T-cell (primary cell): ENCODE measurements around the gene PLPP4. TPM values are rescaled to one million over a fixed set of nuclear protein-coding genes. Genes with fewer than 3 reads are reported as not detected.

Source experiments
- ATAC-seq, 4 experiments: fragments of 200-7000 bp in 3 of 4; fragments of 150-1000 bp in 1 of 4; cut with Tn5 transposase; replicated peaks in 1 of 4; 1 replicate in 3 of 4; 2 replicates in 1 of 4; pipeline ENCODE4 v1.10.0; 2021; ENCODE audit warnings: moderate library complexity in 3 of 4, mild to moderate bottlenecking in 2 of 4, moderate number of reproducible peaks in 1 of 4
- CTCF ChIA-PET, 2 donors: fragments of 300-600 bp; sonication (Branson Sonifier 250); formaldehyde crosslinking; loops; one replicate each; lab custom pipeline; 2022; ENCODE audit warnings: antibody characterized with exemption in 2 of 2; lab: Charles Lee
- POLR2A ChIA-PET, 2 donors: fragments of 300-600 bp; sonication (Branson Sonifier 250); formaldehyde crosslinking; loops; one replicate each; lab custom pipeline; 2022; ENCODE audit warnings: antibody characterized with exemption in 2 of 2; lab: Charles Lee
- DNase-seq, 35 experiments: peaks; one replicate each; pipeline versions ENCODE4 v3.0.0 to v3.0.0-alpha.2; 2013 to 2023
- H3K27ac ChIP-seq: one replicate; pipeline ENCODE4 v1.5.1; 2013; ENCODE audit warnings: low read length
- H3K27me3 ChIP-seq, 2 experiments: replicated peaks in 1 of 2; 1 replicate in 1 of 2; 2 replicates in 1 of 2; pipeline versions ENCODE4 v1.6.1 to v1.7.0; 2013; ENCODE audit warnings: low read length in 1 of 2, mixed read lengths in 1 of 2; ENCODE audit not compliant: control insufficient read depth in 2 of 2, insufficient read depth in 2 of 2; ENCODE audit errors: extremely low read depth in 1 of 2
- H3K36me3 ChIP-seq, 2 donors: 1 replicate in 1 of 2; 2 replicates in 1 of 2; pipeline versions ENCODE4 v1.6.1 to v1.7.0; 2013; ENCODE audit warnings: low read length in 1 of 2; ENCODE audit not compliant: control insufficient read depth in 2 of 2, insufficient read depth in 1 of 2; ENCODE audit errors: extremely low read depth in 1 of 2
- H3K4me1 ChIP-seq, 2 experiments: 1 replicate in 1 of 2; 2 replicates in 1 of 2; pipeline versions ENCODE4 v1.6.1 to v1.7.0; 2013; ENCODE audit warnings: low read length in 2 of 2, mixed read lengths in 1 of 2; ENCODE audit not compliant: insufficient read depth in 2 of 2, control insufficient read depth in 1 of 2; ENCODE audit errors: extremely low read depth in 1 of 2
- H3K4me3 ChIP-seq, 2 donors: 1 replicate in 1 of 2; 2 replicates in 1 of 2; pipeline versions ENCODE4 v1.5.1 to v1.7.0; 2013; ENCODE audit warnings: mild to moderate bottlenecking in 2 of 2, low read length in 1 of 2, moderate library complexity in 1 of 2; ENCODE audit not compliant: control insufficient read depth in 1 of 2; ENCODE audit errors: extremely low read depth in 1 of 2
- H3K9me3 ChIP-seq: 2 replicates; pipeline ENCODE4 v1.7.0; 2013
- H3K27ac Mint-ChIP-seq, 2 donors: one replicate each; pipeline ENCODE4 v1.8.0; 2020 to 2021; ENCODE audit warnings: mild to moderate bottlenecking in 2 of 2, mixed read lengths in 2 of 2
- H3K27me3 Mint-ChIP-seq, 2 donors: one replicate each; pipeline ENCODE4 v1.8.0; 2021 to 2022; ENCODE audit warnings: mixed read lengths in 2 of 2
- H3K36me3 Mint-ChIP-seq: one replicate; pipeline ENCODE4 v1.8.0; 2021; ENCODE audit warnings: mixed read lengths
- H3K4me1 Mint-ChIP-seq, 3 donors: one replicate each; pipeline ENCODE4 v1.8.0; 2020 to 2022; ENCODE audit warnings: mixed read lengths in 3 of 3, mild to moderate bottlenecking in 1 of 3
- H3K4me3 Mint-ChIP-seq, 3 donors: one replicate each; pipeline ENCODE4 v1.8.0; 2020 to 2022; ENCODE audit warnings: mild to moderate bottlenecking in 3 of 3, mixed read lengths in 3 of 3, moderate library complexity in 3 of 3
- H3K9me3 Mint-ChIP-seq, 3 donors: one replicate each; pipeline ENCODE4 v1.8.0; 2020 to 2022; ENCODE audit warnings: mixed read lengths in 3 of 3
- WGBS: methylation state at CpG from one replicate; pipeline ENCODE4 v1.1.5; 2013; ENCODE audit warnings: missing lambda C conversion rate; ENCODE audit not compliant: insufficient coverage; 5-methylcytosine and 5-hydroxymethylcytosine counted together
- total RNA-seq, 35 experiments: library from RNA in 6 of 35; stranded (reverse) in 6 of 35; fragments of 120-200 nt in 1 of 35; gene quantifications; one replicate each; pipeline versions ENCODE4 v1.2.1 to v1.2.4 and lab custom pipeline; 2013 to 2026

The PLPP4 gene
- total RNA-seq, 5 donors from 2014 or later (not counting 1 experiment from before 2014, with no cell fraction given), result not detected

GRCh38 chr10:120506674-120507073 lies 49.6 kb downstream of the PLPP4 start:
- Histone ChIP-seq H3K27me3 (peaks cover 0 to 6% of the 10 kb centered on the region in 2 experiments), H3K4me3 (no peak overlapping the region), H3K27ac (no peak overlapping the region), H3K4me1 (no peaks in the 10 kb centered on the region), H3K36me3 (no peaks in the 10 kb centered on the region), H3K9me3 (no peaks in the 10 kb centered on the region)
- CTCF ChIA-PET, result no interaction called here
- ATAC-seq, result no peak
- no peaks in the 10 kb centered on the region for H3K27me3 Mint-ChIP-seq
- no peaks in the 10 kb centered on the region for H3K4me1 Mint-ChIP-seq
- 58% methylated on average over 2 of the region's 3 CpGs for WGBS
- POLR2A ChIA-PET, result no interaction called here
- H3K36me3 Mint-ChIP-seq, result no peaks in the 10 kb centered on the region
- H3K9me3 Mint-ChIP-seq, result peaks cover 0 to 17% (median 0%) of the 10 kb centered on the region in 3 donors
- DNase-seq, result no peak
- H3K27ac Mint-ChIP-seq, result no peak overlapping the region
- no peak overlapping the region for H3K4me3 Mint-ChIP-seq

GRCh38 chr10:120507175-120507574 lies 50.1 kb downstream of the PLPP4 start:
- Mint-ChIP-seq H3K36me3 (no peaks in the 10 kb centered on the region), H3K4me1 (no peaks in the 10 kb centered on the region), H3K9me3 (peaks cover 0 to 17% (median 0%) of the 10 kb centered on the region in 3 donors), H3K4me3 (no peak overlapping the region), H3K27me3 (no peaks in the 10 kb centered on the region), H3K27ac (no peak overlapping the region)
- WGBS, result 69% methylated on average over 1 of the region's 1 CpG
- Histone ChIP-seq H3K36me3 (no peaks in the 10 kb centered on the region), H3K27me3 (peaks cover 0 to 5% of the 10 kb centered on the region in 2 experiments), H3K9me3 (no peaks in the 10 kb centered on the region), H3K27ac (no peak overlapping the region), H3K4me1 (no peaks in the 10 kb centered on the region), H3K4me3 (no peak overlapping the region)
- no peak for ATAC-seq
- ChIA-PET POLR2A (no interaction called here), CTCF (no interaction called here)
- DNase-seq, result no peak

- H3K4me1 Mint-ChIP-seq, result no peaks in the 10 kb centered on the region
Measured at GRCh38 chr10:120507651-120508050, 50.6 kb downstream of the PLPP4 start.

GRCh38 chr10:120508393-120508792 lies 51.4 kb downstream of the PLPP4 start:
- ChIA-PET POLR2A (no interaction called here), CTCF (no interaction called here)
- Histone ChIP-seq H3K36me3 (no peaks in the 10 kb centered on the region), H3K27ac (no peak overlapping the region), H3K4me3 (no peak overlapping the region), H3K4me1 (no peaks in the 10 kb centered on the region), H3K9me3 (no peaks in the 10 kb centered on the region), H3K27me3 (no peaks in the 10 kb centered on the region)
- Mint-ChIP-seq H3K4me3 (no peak overlapping the region), H3K27ac (no peak overlapping the region), H3K9me3 (peaks cover 0 to 12% (median 3%) of the 10 kb centered on the region in 3 donors), H3K27me3 (no peaks in the 10 kb centered on the region), H3K36me3 (no peaks in the 10 kb centered on the region), H3K4me1 (no peaks in the 10 kb centered on the region)
- DNase-seq, result no peak
- ATAC-seq, result no peak
- WGBS, result 50% methylated on average over 4 of the region's 7 CpGs

More at GRCh38 chr10:120507651-120508050, 50.6 kb downstream of the PLPP4 start:
- CTCF ChIA-PET, result no interaction called here
- WGBS, result 77% methylated on average over 2 of the region's 2 CpGs
- DNase-seq, result no peak
- Histone ChIP-seq H3K27me3 (peaks cover 0 to 4% of the 10 kb centered on the region in 2 experiments), H3K4me1 (no peaks in the 10 kb centered on the region), H3K36me3 (no peaks in the 10 kb centered on the region), H3K9me3 (no peaks in the 10 kb centered on the region), H3K27ac (no peak overlapping the region), H3K4me3 (no peak overlapping the region)
- H3K4me3 Mint-ChIP-seq, result no peak overlapping the region
- peaks cover 0 to 17% (median 0%) of the 10 kb centered on the region in 3 donors for H3K9me3 Mint-ChIP-seq
- H3K36me3 Mint-ChIP-seq, result no peaks in the 10 kb centered on the region
- H3K27me3 Mint-ChIP-seq, result no peaks in the 10 kb centered on the region
- ATAC-seq, result no peak
- POLR2A ChIA-PET, result no interaction called here
- H3K27ac Mint-ChIP-seq, result no peak overlapping the region

GRCh38 chr10:120508966-120509365 lies 51.9 kb downstream of the PLPP4 start:
- no peaks in the 10 kb centered on the region for H3K36me3 ChIP-seq
- no peaks in the 10 kb centered on the region for H3K4me1 ChIP-seq
- H3K4me3 ChIP-seq, result no peak overlapping the region
- H3K27me3 Mint-ChIP-seq, result no peaks in the 10 kb centered on the region
- H3K4me3 Mint-ChIP-seq, result no peak overlapping the region
- POLR2A ChIA-PET, result no interaction called here
- H3K27ac Mint-ChIP-seq, result no peak overlapping the region
- ATAC-seq (no peak), DNase-seq (no peak)
- CTCF ChIA-PET, result no interaction called here
- H3K27ac ChIP-seq, result no peak overlapping the region
- peaks cover 0 to 8% (median 7%) of the 10 kb centered on the region in 3 donors for H3K9me3 Mint-ChIP-seq
- H3K36me3 Mint-ChIP-seq, result no peaks in the 10 kb centered on the region
- no peaks in the 10 kb centered on the region for H3K27me3 ChIP-seq
- no CpG with 5 or more reads among the region's 1 CpG for WGBS
- no peaks in the 10 kb centered on the region for H3K9me3 ChIP-seq
- no peaks in the 10 kb centered on the region for H3K4me1 Mint-ChIP-seq

- H3K4me1 ChIP-seq, result no peaks in the 10 kb centered on the region
- Mint-ChIP-seq H3K4me3 (no peak overlapping the region), H3K27ac (no peak overlapping the region), H3K9me3 (peaks cover 0 to 14% (median 8%) of the 10 kb centered on the region in 3 donors), H3K36me3 (no peaks in the 10 kb centered on the region), H3K27me3 (no peaks in the 10 kb centered on the region), H3K4me1 (no peaks in the 10 kb centered on the region)
- H3K36me3 ChIP-seq, result no peaks in the 10 kb centered on the region
- ATAC-seq (no peak), DNase-seq (no peak)
- H3K27me3 ChIP-seq, result no peaks in the 10 kb centered on the region
- WGBS, result 71% methylated on average over 3 of the region's 3 CpGs
- H3K9me3 ChIP-seq, result no peaks in the 10 kb centered on the region
- ChIA-PET POLR2A (no interaction called here), CTCF (no interaction called here)
- no peak overlapping the region for H3K27ac ChIP-seq
- no peak overlapping the region for H3K4me3 ChIP-seq
Measured at GRCh38 chr10:120511165-120511564, 54.1 kb downstream of the PLPP4 start.

- Mint-ChIP-seq H3K27ac (no peak overlapping the region), H3K4me3 (no peak overlapping the region), H3K36me3 (no peaks in the 10 kb centered on the region), H3K4me1 (no peaks in the 10 kb centered on the region), H3K27me3 (no peaks in the 10 kb centered on the region), H3K9me3 (peaks cover 0 to 14% (median 8%) of the 10 kb centered on the region in 3 donors)
- no peak for ATAC-seq
- no peaks in the 10 kb centered on the region for H3K9me3 ChIP-seq
- no peaks in the 10 kb centered on the region for H3K4me1 ChIP-seq
- DNase-seq, result no peak
- CTCF ChIA-PET, result no interaction called here
- no CpG with 5 or more reads among the region's 3 CpGs for WGBS
- no peaks in the 10 kb centered on the region for H3K36me3 ChIP-seq
- no peak overlapping the region for H3K27ac ChIP-seq
- H3K4me3 ChIP-seq, result no peak overlapping the region
- H3K27me3 ChIP-seq, result peaks cover 0 to 4% of the 10 kb centered on the region in 2 experiments
- POLR2A ChIA-PET, result no interaction called here
Measured at GRCh38 chr10:120513307-120513796, 56.3 kb downstream of the PLPP4 start.
